AG08395 (cell line): ENCODE data around the gene CBS.
"Not testable (repeated sequence)": the region's sequence is repeated elsewhere in the genome, so short reads cannot be mapped to it uniquely, and the experiment has no call there.

Experiments used
- DNase-seq: peaks from one replicate; pipeline ENCODE4 v3.0.0; 2012; ENCODE audit warnings: mixed read lengths, low spot score

Gene CBS

DNA sequence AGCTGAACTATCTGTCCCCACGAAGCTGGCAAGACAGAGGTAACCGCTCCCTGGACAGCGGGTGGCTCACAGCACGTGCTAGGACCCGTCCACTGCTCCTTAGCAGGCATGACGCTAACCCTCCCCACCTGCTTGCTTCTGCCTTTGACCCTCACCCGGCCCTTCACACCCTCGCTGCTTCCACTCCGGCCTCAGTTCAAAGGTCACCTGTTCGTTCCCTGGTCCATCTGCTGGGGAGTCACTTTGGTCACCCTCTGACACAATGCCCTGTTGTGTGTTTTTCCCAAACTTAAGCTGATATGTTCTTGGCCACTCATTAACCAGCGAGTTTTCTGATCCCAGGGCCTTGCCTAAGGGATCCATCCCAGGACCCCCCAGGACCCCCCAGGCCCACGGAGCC is 7.6 kb downstream of the CBS start:
- DNase-seq: not testable (repeated sequence)

DNA sequence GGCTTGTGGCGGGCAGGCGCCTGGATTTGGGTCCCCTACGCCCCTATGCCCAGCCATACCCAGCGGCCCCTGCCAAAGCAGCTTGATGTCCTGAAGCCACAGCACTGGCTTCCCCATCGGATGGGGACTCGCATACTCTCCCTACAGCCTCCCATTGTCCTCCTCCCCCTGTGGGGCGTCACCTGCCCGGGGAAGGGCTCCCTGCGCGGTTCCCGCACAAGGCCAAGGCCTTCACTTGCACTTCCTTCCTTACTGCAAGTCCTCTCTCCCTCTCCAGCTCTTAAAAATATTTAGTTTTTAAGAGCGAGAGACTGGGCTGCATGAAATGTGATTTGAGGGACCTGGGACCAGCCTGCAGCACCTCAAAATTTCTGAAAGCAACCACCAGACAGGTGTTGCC is 8.9 kb downstream of the CBS start:
- DNase-seq: not testable (repeated sequence)

- DNase-seq: not testable (repeated sequence)
Observed at GRCh38 chr21:43065991-43066390, 9.6 kb downstream of the CBS start.

GRCh38 chr21:43064265-43064917 is 11.2 kb downstream of the CBS start:
- not testable (repeated sequence) for DNase-seq

GRCh38 chr21:43062955-43063664 is 12.5 kb downstream of the CBS start:
- DNase-seq: not testable (repeated sequence)

DNA sequence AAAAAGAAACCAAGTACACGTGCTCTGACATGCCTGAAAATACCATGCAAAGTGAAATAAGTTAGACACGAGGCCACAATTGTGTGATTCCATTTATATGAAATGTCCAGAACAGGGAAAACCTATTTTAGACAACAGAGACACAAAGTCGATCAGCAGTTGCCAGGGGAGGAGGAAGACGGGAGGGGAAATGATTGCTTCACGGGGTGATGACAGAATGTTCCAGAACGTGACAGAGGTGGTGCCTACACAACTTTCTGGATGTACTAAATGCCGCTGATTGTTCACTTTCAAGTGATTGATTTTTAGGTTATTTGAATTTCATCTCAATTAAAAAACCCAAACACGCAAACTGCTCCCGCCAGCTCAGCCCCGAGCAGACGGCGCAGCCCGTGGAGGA is 22.5 kb downstream of the CBS start:
- not testable (repeated sequence) for DNase-seq

DNA sequence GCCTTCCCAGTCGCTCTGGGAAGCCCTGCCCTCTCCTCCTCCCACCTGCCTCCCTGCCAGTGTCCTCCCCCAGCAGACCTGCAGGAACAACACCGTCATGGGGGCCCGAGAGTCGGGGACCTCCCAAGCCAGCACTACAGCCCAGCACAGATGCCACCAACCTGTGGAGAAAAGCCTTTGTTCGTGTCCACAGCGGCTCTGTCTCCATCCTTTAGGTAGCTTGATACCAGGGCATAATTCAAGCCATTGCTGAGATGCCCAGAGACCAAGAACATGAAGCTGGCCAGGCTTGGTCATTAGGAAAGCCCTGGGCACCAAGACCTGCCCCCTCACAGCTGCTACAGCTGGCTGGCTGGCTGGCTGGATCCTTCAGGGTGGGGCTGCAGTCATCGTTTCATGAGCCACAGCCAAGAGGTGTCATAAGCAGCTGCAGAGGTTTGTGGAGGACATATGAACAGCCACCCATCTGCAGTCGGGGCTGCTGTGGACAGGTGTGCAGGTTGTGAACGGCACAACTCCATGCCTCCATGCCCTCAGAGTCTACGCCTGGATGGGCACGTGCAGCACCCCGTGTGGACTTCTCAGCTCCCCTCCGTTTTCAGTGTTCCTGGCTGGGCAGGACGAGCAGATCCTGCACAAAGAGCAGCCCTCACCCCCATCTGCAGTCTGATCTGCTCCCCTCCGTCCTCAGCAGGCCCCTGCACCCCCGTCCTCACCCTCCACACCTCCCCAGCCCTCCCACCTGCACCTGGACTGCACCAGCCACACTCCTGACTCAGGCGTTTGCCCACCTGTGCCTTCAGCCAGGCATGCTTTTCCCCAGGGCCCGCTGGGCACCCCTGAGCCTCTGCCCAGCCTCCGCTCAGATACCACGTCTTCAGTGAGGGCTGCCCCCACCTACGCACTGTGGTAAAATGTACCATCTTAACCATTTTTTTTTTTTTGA is 29.5 kb downstream of the CBS start:
- not testable (repeated sequence) for DNase-seq

DNA sequence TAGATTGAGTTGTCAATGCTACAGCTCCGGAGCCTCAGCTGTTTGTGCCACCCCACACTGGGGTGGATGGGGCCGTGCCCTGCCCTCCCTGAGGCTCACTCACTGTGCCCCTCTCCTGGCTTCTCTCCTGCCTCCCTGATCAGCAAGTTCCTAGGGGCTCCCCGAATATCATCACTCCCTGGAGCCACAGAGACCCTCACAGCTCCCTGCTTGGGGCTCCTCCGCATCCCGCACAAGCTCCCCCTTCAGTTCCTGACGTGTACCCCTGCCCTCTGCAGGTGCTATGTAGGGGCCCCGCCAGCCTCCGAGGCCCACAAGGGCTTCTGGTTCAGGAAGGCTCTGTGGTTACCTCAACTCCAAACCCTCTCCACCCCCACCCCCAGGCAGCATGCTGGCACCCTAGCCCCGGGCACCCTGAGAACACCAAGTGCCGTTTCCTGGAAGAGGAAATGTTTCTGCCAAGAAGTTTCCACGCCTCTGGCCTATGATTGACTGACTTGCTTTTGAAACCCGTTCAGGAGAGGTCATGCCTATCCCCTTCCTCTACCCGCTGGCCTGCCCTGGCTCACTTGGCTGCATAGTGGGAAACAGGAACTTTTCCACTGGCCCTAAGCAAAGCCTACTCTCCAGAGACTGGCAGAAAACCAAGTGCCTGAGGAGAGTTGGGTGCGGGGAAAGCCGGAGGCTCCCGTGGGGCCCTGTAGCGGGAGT is 30.3 kb downstream of the CBS start:
- DNase-seq: not testable (repeated sequence)

- not testable (repeated sequence) for DNase-seq
Observed at GRCh38 chr21:43044547-43044946, 31.1 kb downstream of the CBS start.

- DNase-seq: not testable (repeated sequence)
Observed at GRCh38 chr21:43043291-43043690, 32.3 kb downstream of the CBS start.

- DNase-seq: not testable (repeated sequence)
Observed at GRCh38 chr21:43042169-43042568, 33.5 kb downstream of the CBS start.

DNA sequence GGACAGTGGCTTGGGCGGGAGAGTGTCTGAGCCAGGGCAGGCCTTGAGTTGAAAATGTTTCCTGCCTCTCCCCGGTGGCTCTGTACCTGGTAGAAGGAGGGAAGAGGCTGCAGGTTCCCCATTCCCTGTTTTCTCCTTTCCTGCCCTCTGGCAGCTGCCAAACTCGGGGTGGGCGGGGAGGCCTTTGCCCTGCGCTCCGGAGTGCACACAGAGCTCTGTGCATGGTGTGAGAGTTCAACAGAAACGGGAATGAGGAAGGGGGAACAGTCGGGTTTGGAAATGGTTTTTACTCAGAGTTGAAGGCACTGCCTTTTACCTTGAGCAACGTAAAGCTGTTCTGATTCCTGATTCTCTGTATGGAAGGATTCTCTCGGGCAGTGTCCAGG is 37.0 kb downstream of the CBS start:
- not testable (repeated sequence) for DNase-seq

DNA sequence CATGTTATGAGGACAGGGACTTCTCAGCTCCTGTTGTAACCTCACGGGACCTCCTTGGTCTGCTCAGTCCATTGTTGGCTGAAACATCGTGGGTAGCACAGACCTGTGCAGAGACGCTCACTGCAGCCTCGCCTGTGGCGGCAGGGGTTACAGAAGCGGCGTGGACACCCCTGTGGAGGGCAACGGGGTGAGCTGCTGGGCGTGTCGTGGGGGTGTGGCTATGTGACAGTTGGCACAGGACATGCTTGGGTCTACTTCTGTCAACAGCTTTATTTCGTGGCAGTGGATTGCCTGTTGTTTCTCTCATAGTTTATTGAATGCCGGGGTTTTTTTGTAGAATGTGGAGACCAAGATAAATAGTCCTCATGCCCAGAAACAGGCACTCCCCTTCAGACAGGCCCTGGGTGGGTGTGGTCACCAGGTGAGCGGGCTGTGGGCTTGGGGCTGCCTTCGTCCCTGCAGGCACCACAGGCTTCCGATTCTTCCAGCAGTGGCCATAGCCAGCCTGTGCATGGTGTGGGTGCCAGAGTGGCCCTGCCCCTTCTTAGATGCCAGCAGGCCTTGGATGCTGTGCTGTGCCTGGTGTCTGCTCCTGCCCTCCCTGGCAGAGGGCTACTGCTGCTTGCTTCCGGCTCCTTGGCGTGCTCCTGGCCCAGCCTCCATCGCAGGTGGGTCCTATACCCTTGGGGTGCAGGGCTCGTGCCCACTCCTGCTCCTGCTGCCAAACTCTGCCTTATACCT is 37.5 kb downstream of the CBS start:
- DNase-seq: not testable (repeated sequence)

DNA sequence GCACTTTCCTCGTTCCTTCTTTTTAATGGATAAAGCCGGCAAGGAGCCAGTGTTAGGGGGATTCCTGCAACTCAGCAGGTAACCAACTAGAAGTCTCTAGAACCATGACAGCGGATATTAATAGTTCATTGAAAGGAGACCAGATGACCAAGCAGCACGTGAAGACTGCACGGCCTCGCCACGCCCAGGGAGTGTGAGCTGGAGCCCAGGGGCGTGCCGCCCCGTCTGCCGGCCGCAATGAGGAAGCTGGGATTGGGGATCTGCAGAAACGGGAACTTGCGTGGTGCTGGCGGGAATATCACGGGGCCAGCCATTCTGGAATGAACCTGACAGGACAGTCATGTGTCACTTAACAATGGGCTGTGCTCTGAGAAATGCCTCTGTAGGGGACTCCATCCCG is 38.7 kb downstream of the CBS start:
- DNase-seq: not testable (repeated sequence)

DNA sequence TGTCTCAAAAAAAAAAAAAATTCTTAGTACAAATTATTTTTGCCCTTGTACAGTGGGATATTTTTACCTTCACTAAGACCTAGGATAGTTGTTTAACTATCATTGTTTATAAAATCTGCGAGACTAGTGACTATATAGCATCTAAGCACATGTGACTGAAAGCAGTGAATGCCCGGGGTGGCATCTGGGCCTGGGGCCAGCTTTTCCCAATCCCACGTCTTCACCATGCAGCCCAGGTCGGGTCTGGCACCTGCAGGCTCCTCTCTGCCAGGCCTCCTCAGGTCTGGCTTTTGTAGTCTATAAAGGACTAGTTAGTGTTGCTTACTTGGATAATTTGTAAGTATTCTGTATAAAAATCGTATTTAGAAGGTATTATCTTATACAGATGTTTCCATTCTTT is 40.8 kb downstream of the CBS start:
- no peak for DNase-seq

GRCh38 chr21:43034101-43034500 is 41.5 kb downstream of the CBS start:
- no peak for DNase-seq

DNA sequence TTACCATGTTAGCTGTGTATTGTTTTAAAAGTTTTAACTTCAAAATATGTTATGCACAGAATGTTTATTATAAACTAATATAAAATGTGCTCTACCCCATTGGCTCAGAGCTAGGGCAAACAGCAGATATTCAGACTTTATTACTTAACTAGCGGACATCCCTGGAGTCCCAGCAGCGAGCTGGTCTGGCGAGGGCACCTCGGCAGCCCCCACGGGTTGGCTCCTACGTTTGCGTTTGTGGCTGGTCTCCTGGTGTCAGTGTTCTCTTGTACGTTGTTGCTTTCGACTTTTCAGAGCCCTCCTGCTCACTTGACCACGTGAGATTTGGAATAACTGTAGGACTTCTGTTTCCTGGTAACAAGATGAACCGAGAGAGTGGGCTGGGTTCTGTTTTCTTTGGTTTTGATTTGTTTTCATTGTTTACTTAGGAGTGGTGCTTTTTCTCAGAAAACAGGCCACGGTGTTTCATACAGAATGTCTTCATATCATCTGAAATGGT is 44.5 kb downstream of the CBS start:
- no peak for DNase-seq

DNA sequence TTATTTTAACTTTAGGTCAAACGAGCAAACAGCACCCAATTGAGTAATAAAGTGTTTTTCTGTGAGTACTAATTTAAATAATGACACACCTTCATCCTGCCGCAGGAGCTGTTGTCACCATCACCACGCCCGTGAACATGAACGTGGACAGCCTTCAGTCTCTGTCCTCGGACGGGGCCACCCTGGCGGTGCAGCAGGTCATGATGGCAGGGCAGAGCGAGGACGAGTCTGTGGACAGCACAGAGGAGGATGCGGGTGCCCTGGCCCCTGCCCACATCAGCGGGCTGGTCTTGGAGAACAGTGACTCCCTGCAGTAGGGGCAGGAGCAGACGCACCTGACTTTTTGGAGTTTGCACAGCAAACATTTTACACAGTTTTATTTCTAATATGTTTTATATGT is 45.9 kb downstream of the CBS start:
- no peak for DNase-seq

GRCh38 chr21:43027846-43028731 is 47.5 kb downstream of the CBS start:
- DNase-seq: no peak

DNA sequence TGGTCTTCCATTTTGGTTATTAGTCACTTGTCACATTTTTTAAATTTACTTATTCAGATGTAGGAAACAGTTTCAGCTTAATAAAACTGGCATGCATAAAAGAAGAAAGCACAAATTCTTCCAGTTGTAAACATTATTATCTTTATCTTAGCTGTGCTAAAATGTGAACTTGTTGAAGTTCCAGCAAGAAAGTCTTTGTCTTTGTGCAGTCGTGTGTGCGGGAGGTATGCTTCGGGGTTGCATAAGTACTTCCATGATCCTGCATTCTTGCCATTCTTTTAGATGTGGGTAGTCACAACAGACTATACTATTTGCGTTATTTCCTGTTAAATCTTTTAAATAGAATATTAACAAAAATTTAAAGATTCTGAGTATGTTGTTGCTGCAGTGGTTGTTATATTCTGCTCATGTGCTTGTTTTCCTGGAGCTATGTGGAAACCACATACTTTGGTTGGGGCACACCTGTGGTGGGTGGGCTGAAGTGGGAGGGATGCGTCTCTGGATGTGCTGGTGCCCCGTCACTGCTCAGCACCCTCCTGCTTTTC is 49.9 kb downstream of the CBS start:
- DNase-seq: peak; percentile 22
